Measurements from ENCODE around the gene PHYH.

The PHYH gene

GRCh38 chr10:13233358-13233757, 66.5 kb downstream of the PHYH start:
- Histone ChIP-seq H3K27ac (ENCODE audit: low read depth in 2 of 2, low read length in 2 of 2) (no peak overlapping the region), H3K9ac (ENCODE audit: low read depth in 1 of 2, low read length in 2 of 2) (no peak overlapping the region), H3K9me3 (ENCODE audit: control insufficient read depth in 2 of 2, low read length in 2 of 2) (no peaks in the 10 kb centered on the region), H3K4me1 (ENCODE audit: control insufficient read depth in 2 of 2, insufficient read depth in 2 of 2, low read length in 2 of 2) (no peaks in the 10 kb centered on the region), H3K27me3 (ENCODE audit: control insufficient read depth in 2 of 2, insufficient read depth in 2 of 2, low read length in 2 of 2) (no peaks in the 10 kb centered on the region), H3K4me3 (ENCODE audit: low read length in 2 of 2) (no peak overlapping the region), H3K36me3 (ENCODE audit: control insufficient read depth in 2 of 2, insufficient read depth in 2 of 2, low read length in 2 of 2) (no peaks in the 10 kb centered on the region)

- Histone ChIP-seq H3K9me3 (ENCODE audit: control insufficient read depth in 2 of 2, low read length in 2 of 2) (no peaks in the 10 kb centered on the region), H3K36me3 (ENCODE audit: control insufficient read depth in 2 of 2, insufficient read depth in 2 of 2, low read length in 2 of 2) (no peaks in the 10 kb centered on the region), H3K27me3 (ENCODE audit: control insufficient read depth in 2 of 2, insufficient read depth in 2 of 2, low read length in 2 of 2) (no peaks in the 10 kb centered on the region), H3K9ac (ENCODE audit: low read depth in 1 of 2, low read length in 2 of 2) (no peak overlapping the region), H3K4me1 (ENCODE audit: control insufficient read depth in 2 of 2, insufficient read depth in 2 of 2, low read length in 2 of 2) (no peaks in the 10 kb centered on the region), H3K27ac (ENCODE audit: low read depth in 2 of 2, low read length in 2 of 2) (no peak overlapping the region), H3K4me3 (ENCODE audit: low read length in 2 of 2) (no peak overlapping the region)
Measured at GRCh38 chr10:13231808-13232207, 68.1 kb downstream of the PHYH start.

- Histone ChIP-seq H3K27me3 (ENCODE audit: control insufficient read depth in 2 of 2, insufficient read depth in 2 of 2, low read length in 2 of 2) (no peaks in the 10 kb centered on the region), H3K27ac (ENCODE audit: low read depth in 2 of 2, low read length in 2 of 2) (no peak overlapping the region), H3K9me3 (ENCODE audit: control insufficient read depth in 2 of 2, low read length in 2 of 2) (no peaks in the 10 kb centered on the region), H3K36me3 (ENCODE audit: control insufficient read depth in 2 of 2, insufficient read depth in 2 of 2, low read length in 2 of 2) (no peaks in the 10 kb centered on the region), H3K4me3 (ENCODE audit: low read length in 2 of 2) (no peak overlapping the region), H3K9ac (ENCODE audit: low read depth in 1 of 2, low read length in 2 of 2) (no peak overlapping the region), H3K4me1 (ENCODE audit: control insufficient read depth in 2 of 2, insufficient read depth in 2 of 2, low read length in 2 of 2) (no peaks in the 10 kb centered on the region)
Measured at GRCh38 chr10:13231190-13231589, 68.7 kb downstream of the PHYH start.
